Measurements from ENCODE around the gene PLXND1.
"Not testable (repeated sequence)": the region's sequence is repeated elsewhere in the genome, so short reads cannot be mapped to it uniquely, and the experiment has no call there.

PLXND1 gene

GRCh38 chr3:129524081-129524480 lies 82.4 kb downstream of the PLXND1 start:
- DNase-seq, result no peak

GRCh38 chr3:129522953-129523352 lies 83.5 kb downstream of the PLXND1 start:
- DNase-seq, result no peak

GRCh38 chr3:129521611-129522010 lies 84.9 kb downstream of the PLXND1 start:
- DNase-seq, result no peak

GRCh38 chr3:129520960-129521359 lies 85.5 kb downstream of the PLXND1 start:
- DNase-seq, result no peak

DNA sequence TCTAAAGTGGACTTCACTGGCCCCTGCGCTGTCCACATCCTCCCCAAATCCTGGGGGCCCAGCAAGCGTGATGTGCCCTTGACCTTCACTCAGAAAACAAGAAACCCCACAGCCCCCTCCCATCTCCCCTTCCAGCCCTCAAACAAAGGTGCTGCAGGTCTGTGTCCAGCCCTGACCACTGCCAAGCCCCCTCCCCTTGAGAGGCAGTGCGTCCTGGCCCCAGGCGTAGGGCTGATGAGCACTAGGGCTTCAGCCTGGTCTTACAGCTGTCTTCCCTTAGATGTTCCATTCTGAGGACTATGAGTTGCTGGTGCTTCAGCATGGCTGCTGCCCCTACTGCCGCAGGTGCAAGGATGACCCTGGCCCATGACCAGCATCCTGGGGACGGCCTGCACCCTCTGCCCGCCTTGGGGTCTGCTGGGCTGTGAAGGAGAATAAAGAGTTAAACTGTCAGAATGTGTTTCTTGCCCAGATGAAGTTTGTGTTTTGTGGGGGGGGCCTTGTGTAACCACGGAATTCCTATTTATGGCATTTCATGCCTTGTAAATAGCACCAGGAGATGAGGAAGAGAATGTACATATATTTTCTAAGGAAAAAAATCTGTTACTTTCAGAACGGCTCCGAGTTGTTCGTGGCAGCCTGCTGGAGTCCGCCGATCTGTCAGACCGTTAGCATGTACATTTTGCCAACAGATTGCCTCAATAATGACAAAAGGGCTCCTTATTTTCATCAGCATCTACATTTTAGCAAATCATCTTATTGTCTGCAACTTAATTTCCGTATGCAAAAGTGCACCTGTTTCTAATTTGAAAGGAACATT lies 86.4 kb downstream of the PLXND1 start:
- no peak for DNase-seq

GRCh38 chr3:129519449-129519848 lies 87.0 kb downstream of the PLXND1 start:
- no peak for DNase-seq

GRCh38 chr3:129518581-129518980 lies 87.9 kb downstream of the PLXND1 start:
- no peak for DNase-seq

DNA sequence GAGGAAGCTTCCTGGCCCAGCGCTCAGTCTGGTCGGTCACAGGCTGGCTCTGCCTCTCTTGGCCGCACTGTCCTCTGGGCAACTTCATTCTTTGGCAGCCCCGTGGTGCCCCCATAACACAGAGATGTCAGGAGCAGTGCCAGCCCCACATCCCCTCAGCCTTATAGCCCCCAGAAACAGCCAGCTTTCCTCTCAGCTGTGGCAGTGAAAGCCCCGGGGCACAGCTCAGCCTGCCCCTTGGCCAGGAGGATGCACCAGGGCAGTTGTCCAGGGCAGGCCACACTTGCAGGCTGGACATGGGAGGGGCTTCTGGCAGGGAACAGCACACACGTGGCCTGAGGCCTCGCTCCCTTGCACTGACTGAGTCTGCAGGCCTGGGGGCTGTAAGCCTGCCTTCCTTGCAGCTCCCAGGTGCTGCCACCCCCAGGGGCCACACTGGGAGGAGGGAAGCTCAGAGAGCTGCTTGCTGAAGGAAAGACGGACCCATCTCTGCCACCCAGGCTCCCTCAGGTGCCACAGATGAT lies 88.4 kb downstream of the PLXND1 start:
- no peak for DNase-seq

GRCh38 chr3:129517516-129517915 lies 89.0 kb downstream of the PLXND1 start:
- DNase-seq, result no peak

- DNase-seq, result not testable (repeated sequence)
Observed at GRCh38 chr3:129515821-129516432, 90.5 kb downstream of the PLXND1 start.

DNA sequence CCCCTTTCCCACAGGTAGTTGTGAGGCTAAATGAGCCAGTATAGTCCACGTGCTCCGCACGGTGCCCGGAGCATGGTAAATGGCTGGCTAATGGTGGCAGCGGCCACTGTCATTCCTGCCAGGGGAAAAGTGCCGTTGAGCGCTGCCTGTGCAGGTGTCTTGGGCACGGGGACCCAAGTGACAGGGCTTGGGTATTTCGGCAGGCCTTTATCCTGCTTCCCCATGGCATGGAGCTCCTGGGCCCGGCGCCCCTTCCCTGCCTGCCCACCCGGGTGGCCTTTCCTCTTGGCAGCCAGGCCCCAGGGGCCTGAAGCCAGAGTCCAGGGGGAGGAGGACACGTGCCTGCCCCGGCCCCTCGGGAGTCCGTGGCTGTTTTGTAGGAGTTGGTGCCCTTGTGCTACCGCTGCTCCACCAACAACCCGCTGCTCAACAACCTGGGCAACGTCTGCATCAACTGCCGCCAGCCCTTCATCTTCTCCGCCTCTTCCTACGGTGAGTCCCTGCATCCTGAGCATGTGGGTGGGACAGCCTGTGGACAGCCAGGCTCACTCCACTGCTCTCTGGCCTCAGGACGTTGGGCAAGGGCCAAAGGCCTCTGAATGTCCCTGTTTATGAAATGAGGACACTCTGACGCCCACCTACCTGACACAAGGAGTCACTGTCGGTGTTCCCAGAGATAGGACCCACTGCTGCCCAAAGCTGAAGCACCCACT lies 91.2 kb downstream of the PLXND1 start:
- not testable (repeated sequence) for DNase-seq

- no peak for DNase-seq
Observed at GRCh38 chr3:129514563-129514962, 91.9 kb downstream of the PLXND1 start.

DNA sequence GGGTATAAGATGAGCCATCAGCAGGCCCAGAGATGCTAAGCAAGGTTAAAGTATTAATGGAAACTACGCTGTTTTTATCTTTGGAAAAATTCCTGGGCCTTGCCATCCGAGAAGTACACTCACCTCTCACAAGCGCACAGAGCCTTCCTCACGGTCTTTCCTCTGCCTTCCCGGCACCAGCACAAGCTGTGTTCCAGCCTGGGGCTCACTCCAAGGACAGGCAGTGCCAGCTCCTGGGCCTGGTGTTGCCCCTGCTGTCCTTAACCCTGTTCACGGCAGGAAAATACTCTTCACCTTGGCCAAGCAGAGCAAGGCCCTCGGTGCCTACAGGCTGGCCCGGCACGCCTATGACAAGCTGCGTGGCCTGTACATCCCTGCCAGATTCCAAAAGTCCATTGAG lies 92.4 kb downstream of the PLXND1 start:
- no peak for DNase-seq

DNA sequence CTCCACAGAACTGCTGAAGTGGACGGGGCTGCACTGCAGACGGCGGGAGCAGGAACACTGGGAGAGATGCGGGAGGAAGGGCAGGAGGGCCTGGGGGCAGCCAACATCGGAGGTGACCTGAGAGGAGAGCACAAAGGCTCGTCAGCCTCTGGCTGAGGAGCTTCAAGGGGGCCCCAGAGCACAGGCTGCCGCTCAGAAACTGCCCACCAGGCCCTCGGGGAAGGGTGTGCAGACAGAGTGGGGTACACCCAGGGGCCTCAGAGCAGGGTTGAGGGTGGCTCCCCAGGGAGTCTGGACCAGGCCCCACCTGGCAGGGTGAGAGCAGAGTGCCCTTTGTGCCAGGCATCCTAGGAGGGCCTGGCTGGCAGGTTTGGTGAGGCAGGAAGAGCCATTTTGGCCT lies 92.8 kb downstream of the PLXND1 start:
- no peak for DNase-seq

DNA sequence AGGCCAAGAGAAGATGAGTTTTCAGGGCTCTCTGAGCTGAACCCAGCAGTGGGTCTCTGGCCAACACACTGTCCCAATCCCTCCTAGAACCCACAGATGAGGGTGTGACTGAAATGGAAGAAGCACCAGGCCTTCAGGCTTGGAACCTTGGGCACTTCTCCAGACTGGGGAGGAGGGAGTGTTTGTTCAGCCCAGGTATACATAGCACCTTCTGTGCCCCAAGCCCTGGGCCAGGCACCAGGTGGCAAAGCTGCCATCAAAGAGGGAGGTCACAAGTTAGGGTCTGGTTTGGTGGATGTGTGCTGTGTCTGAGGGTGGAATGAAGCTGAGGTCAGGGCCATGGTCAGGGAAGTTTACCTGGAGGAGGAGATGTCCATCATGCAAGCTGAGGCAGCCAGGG lies 93.9 kb downstream of the PLXND1 start:
- no peak for DNase-seq

DNA sequence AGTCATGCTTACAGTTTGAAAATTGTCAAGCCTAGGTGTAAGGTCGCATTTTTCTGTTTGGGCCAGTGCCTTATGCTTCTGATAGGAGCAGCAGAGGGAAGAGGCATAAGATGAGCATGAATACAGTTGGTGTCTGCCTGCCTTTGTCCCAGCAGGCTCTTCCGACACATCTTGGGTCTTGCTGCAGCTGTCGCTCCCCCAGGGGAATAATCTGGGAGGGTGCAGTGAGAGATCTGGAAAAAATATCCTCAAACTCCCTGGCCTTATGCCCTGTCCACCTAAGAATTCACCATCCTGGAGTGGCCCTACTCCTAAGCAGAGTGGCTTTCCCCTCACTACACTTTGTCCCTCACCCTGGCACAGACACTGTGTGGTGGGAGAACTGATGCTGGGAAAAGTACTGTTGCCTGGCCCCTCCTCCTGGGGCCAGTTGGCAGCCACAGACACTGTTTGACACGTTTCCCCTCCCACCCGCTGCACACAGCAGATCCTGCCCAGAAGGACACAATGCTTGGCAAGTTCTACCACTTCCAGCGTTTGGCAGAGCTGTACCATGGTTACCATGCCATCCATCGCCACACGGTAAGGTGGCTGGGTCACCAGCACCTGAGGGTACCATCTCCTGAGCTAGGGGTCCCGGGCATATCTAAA lies 99.2 kb downstream of the PLXND1 start:
- DNase-seq, result no peak

- no peak for DNase-seq
Observed at GRCh38 chr3:129506231-129506742, 100.2 kb downstream of the PLXND1 start.

GRCh38 chr3:129505341-129505740 lies 101.1 kb downstream of the PLXND1 start:
- DNase-seq, result no peak

Measured in fibroblast of skin of right quadriceps (primary cell).